A549 (cell line): ENCODE data around the gene SUOX. TPM values are rescaled to one million over a fixed set of nuclear protein-coding genes. Genes with fewer than 3 reads are reported as not detected.

Experiments used
- polyA plus RNA-seq, 4 experiments: library from polyadenylated mRNA; depleted of rRNA in 3 of 4; stranded (reverse); fragments of >200 nt; fragmentation: RNase III in 1 of 4; extraction: RNeasy Plus Mini Kit Qiagen cat#74134 plus additional on column Dnase treatment in 1 of 4; gene quantifications; 2 replicates in 3 of 4; 3 replicates in 1 of 4; pipeline ENCODE4 v1.2.3, GENCODE V29; 2011 to 2017

SUOX gene
- polyA plus RNA-seq, 2 of the 4 experiments (the other 2 are of a cell fraction), result 13.6 to 15.6 TPM

Other genes with a start within 250 kb of the SUOX start
- 164 and 198 TPM in 2 replicates for gene SARNP, start 179.6 kb upstream of the SUOX start, polyA plus RNA-seq (2011; rRNA removed)
- 116 to 126 TPM (median 123 TPM) in 3 replicates for gene SARNP, start 179.6 kb upstream of the SUOX start, polyA plus RNA-seq (2017; fragmentation: RNase III; extraction: RNeasy Plus Mini Kit Qiagen cat#74134 plus additional on column Dnase treatment)
- 93.6 and 138 TPM in 2 replicates for gene ORMDL2, start 179.2 kb upstream of the SUOX start, polyA plus RNA-seq (2011; rRNA removed)
- 73.5 to 82.9 TPM (median 79.0 TPM) in 3 replicates for gene ORMDL2, start 179.2 kb upstream of the SUOX start, polyA plus RNA-seq (2017; fragmentation: RNase III; extraction: RNeasy Plus Mini Kit Qiagen cat#74134 plus additional on column Dnase treatment)
- gene DNAJC14, start 167.7 kb upstream of the SUOX start, polyA plus RNA-seq (2011; rRNA removed), result 11.9 and 23.6 TPM in 2 replicates
- 23.6 to 30.4 TPM (median 29.5 TPM) in 3 replicates for gene DNAJC14, start 167.7 kb upstream of the SUOX start, polyA plus RNA-seq (2017; fragmentation: RNase III; extraction: RNeasy Plus Mini Kit Qiagen cat#74134 plus additional on column Dnase treatment)
- gene MMP19, start 154.3 kb upstream of the SUOX start, polyA plus RNA-seq (2011; rRNA removed), result 0.06 and 0.09 TPM in 2 replicates
- gene MMP19, start 154.3 kb upstream of the SUOX start, polyA plus RNA-seq (2017; fragmentation: RNase III; extraction: RNeasy Plus Mini Kit Qiagen cat#74134 plus additional on column Dnase treatment), result 0.09 to 0.11 TPM (median 0.09 TPM) in 3 replicates
- gene PYM1, start 69.4 kb upstream of the SUOX start, polyA plus RNA-seq (2011; rRNA removed), result 39.2 and 49.5 TPM in 2 replicates
- 27.0 to 30.6 TPM (median 30.4 TPM) in 3 replicates for gene PYM1, start 69.4 kb upstream of the SUOX start, polyA plus RNA-seq (2017; fragmentation: RNase III; extraction: RNeasy Plus Mini Kit Qiagen cat#74134 plus additional on column Dnase treatment)
- 24.7 and 26.1 TPM in 2 replicates for gene DGKA, start 66.1 kb upstream of the SUOX start, polyA plus RNA-seq (2011; rRNA removed)
- gene DGKA, start 66.1 kb upstream of the SUOX start, polyA plus RNA-seq (2017; fragmentation: RNase III; extraction: RNeasy Plus Mini Kit Qiagen cat#74134 plus additional on column Dnase treatment), result 21.0 to 23.7 TPM (median 22.6 TPM) in 3 replicates
- gene PMEL, start 31.2 kb upstream of the SUOX start, polyA plus RNA-seq (2011; rRNA removed), result 2.2 and 2.3 TPM in 2 replicates
- gene PMEL, start 31.2 kb upstream of the SUOX start, polyA plus RNA-seq (2017; fragmentation: RNase III; extraction: RNeasy Plus Mini Kit Qiagen cat#74134 plus additional on column Dnase treatment), result 0.71 to 1.4 TPM (median 1.0 TPM) in 3 replicates
- 51.0 and 86.3 TPM in 2 replicates for gene CDK2, start 30.4 kb upstream of the SUOX start, polyA plus RNA-seq (2011; rRNA removed)
- gene CDK2, start 30.4 kb upstream of the SUOX start, polyA plus RNA-seq (2017; fragmentation: RNase III; extraction: RNeasy Plus Mini Kit Qiagen cat#74134 plus additional on column Dnase treatment), result 41.5 to 53.8 TPM (median 48.3 TPM) in 3 replicates
- 90.4 and 93.7 TPM in 2 replicates for gene RAB5B, start 23.2 kb upstream of the SUOX start, polyA plus RNA-seq (2011; rRNA removed)
- 27.7 to 37.2 TPM (median 36.3 TPM) in 3 replicates for gene RAB5B, start 23.2 kb upstream of the SUOX start, polyA plus RNA-seq (2017; fragmentation: RNase III; extraction: RNeasy Plus Mini Kit Qiagen cat#74134 plus additional on column Dnase treatment)
- gene IKZF4, start 23.8 kb downstream of the SUOX start, polyA plus RNA-seq (2011; rRNA removed), result 2.0 and 2.9 TPM in 2 replicates
- 1.5 to 2.4 TPM (median 2.0 TPM) in 3 replicates for gene IKZF4, start 23.8 kb downstream of the SUOX start, polyA plus RNA-seq (2017; fragmentation: RNase III; extraction: RNeasy Plus Mini Kit Qiagen cat#74134 plus additional on column Dnase treatment)
- 513 and 524 TPM in 2 replicates for gene RPS26, start 44.6 kb downstream of the SUOX start, polyA plus RNA-seq (2011; rRNA removed)
- gene RPS26, start 44.6 kb downstream of the SUOX start, polyA plus RNA-seq (2017; fragmentation: RNase III; extraction: RNeasy Plus Mini Kit Qiagen cat#74134 plus additional on column Dnase treatment), result 677 to 831 TPM (median 779 TPM) in 3 replicates
- gene ERBB3, start 82.9 kb downstream of the SUOX start, polyA plus RNA-seq (2011; rRNA removed), result 17.0 and 24.9 TPM in 2 replicates
- gene ERBB3, start 82.9 kb downstream of the SUOX start, polyA plus RNA-seq (2017; fragmentation: RNase III; extraction: RNeasy Plus Mini Kit Qiagen cat#74134 plus additional on column Dnase treatment), result 1.8 to 2.2 TPM (median 1.8 TPM) in 3 replicates
- gene PA2G4, start 107.3 kb downstream of the SUOX start, polyA plus RNA-seq (2011; rRNA removed), result 452 and 717 TPM in 2 replicates
- 405 to 477 TPM (median 415 TPM) in 3 replicates for gene PA2G4, start 107.3 kb downstream of the SUOX start, polyA plus RNA-seq (2017; fragmentation: RNase III; extraction: RNeasy Plus Mini Kit Qiagen cat#74134 plus additional on column Dnase treatment)
- 9,351 and 11,089 TPM in 2 replicates for gene RPL41, start 119.4 kb downstream of the SUOX start, polyA plus RNA-seq (2011; rRNA removed)
- 8,804 to 9,815 TPM (median 8,860 TPM) in 3 replicates for gene RPL41, start 119.4 kb downstream of the SUOX start, polyA plus RNA-seq (2017; fragmentation: RNase III; extraction: RNeasy Plus Mini Kit Qiagen cat#74134 plus additional on column Dnase treatment)
- 2.1 and 2.7 TPM in 2 replicates for gene ZC3H10, start 121.0 kb downstream of the SUOX start, polyA plus RNA-seq (2011; rRNA removed)
- gene ZC3H10, start 121.0 kb downstream of the SUOX start, polyA plus RNA-seq (2017; fragmentation: RNase III; extraction: RNeasy Plus Mini Kit Qiagen cat#74134 plus additional on column Dnase treatment), result 2.3 to 3.2 TPM (median 2.7 TPM) in 3 replicates
- gene ESYT1, start 131.0 kb downstream of the SUOX start, polyA plus RNA-seq (2011; rRNA removed), result 72.4 and 91.6 TPM in 2 replicates
- gene ESYT1, start 131.0 kb downstream of the SUOX start, polyA plus RNA-seq (2017; fragmentation: RNase III; extraction: RNeasy Plus Mini Kit Qiagen cat#74134 plus additional on column Dnase treatment), result 51.4 to 54.2 TPM (median 51.6 TPM) in 3 replicates
- gene MYL6B, start 155.3 kb downstream of the SUOX start, polyA plus RNA-seq (2011; rRNA removed), result 48.2 and 67.0 TPM in 2 replicates
- gene MYL6B, start 155.3 kb downstream of the SUOX start, polyA plus RNA-seq (2017; fragmentation: RNase III; extraction: RNeasy Plus Mini Kit Qiagen cat#74134 plus additional on column Dnase treatment), result 68.6 to 92.7 TPM (median 83.9 TPM) in 3 replicates
- gene MYL6, start 161.1 kb downstream of the SUOX start, polyA plus RNA-seq (2011; rRNA removed), result 2,280 and 2,307 TPM in 2 replicates
- 3,268 to 3,485 TPM (median 3,270 TPM) in 3 replicates for gene MYL6, start 161.1 kb downstream of the SUOX start, polyA plus RNA-seq (2017; fragmentation: RNase III; extraction: RNeasy Plus Mini Kit Qiagen cat#74134 plus additional on column Dnase treatment)
- 83.9 and 109 TPM in 2 replicates for gene SMARCC2, start 192.2 kb downstream of the SUOX start, polyA plus RNA-seq (2011; rRNA removed)
- 48.9 to 57.1 TPM (median 51.9 TPM) in 3 replicates for gene SMARCC2, start 192.2 kb downstream of the SUOX start, polyA plus RNA-seq (2017; fragmentation: RNase III; extraction: RNeasy Plus Mini Kit Qiagen cat#74134 plus additional on column Dnase treatment)
- 47.8 and 65.1 TPM in 2 replicates for gene RNF41, start 224.6 kb downstream of the SUOX start, polyA plus RNA-seq (2011; rRNA removed)
- gene RNF41, start 224.6 kb downstream of the SUOX start, polyA plus RNA-seq (2017; fragmentation: RNase III; extraction: RNeasy Plus Mini Kit Qiagen cat#74134 plus additional on column Dnase treatment), result 20.2 to 21.7 TPM (median 20.7 TPM) in 3 replicates
- gene NABP2, start 227.1 kb downstream of the SUOX start, polyA plus RNA-seq (2011; rRNA removed), result 86.1 and 86.7 TPM in 2 replicates
- 64.1 to 69.6 TPM (median 65.2 TPM) in 3 replicates for gene NABP2, start 227.1 kb downstream of the SUOX start, polyA plus RNA-seq (2017; fragmentation: RNase III; extraction: RNeasy Plus Mini Kit Qiagen cat#74134 plus additional on column Dnase treatment)
- 0.42 TPM in 1 of 2 replicates, not detected in the other for gene SLC39A5, start 232.8 kb downstream of the SUOX start, polyA plus RNA-seq (2011; rRNA removed)
- gene SLC39A5, start 232.8 kb downstream of the SUOX start, polyA plus RNA-seq (2017; fragmentation: RNase III; extraction: RNeasy Plus Mini Kit Qiagen cat#74134 plus additional on column Dnase treatment), result 0.09 to 0.23 TPM in 2 of 3 replicates, not detected in the other